ENCODE measurements around the gene GPR160.
"Not testable (repeated sequence)": the region's sequence is repeated elsewhere in the genome, so short reads cannot be mapped to it uniquely, and the experiment has no call there.

The GPR160 gene

DNA sequence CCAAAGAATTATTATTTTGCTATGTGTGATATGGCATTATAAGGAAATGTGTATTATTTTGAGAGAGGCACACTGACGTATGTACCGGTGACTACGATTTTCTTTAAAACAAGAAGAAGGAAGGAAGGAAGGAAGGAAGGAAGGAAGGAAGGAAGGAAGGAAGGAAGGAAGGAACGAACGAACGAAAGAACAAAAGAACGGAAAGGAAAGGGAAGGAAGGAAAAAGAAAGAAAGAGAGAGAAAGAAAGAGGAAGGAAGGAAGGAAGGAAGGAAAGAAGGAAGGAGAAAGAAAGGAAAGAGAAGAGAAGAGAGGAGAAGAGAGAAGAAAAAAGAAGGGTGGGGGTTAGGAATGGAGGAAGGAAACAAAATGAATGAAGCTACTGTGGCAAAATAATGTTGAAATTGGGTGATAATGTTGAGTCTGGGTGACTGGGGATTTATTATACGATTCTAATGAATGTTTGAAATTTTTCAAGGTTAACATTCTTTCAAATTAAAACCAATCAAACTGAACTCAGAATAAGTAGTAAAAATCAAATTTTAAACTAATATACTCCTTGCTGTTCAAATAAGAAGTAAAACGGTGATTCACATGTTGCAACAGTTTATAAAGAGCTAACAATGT lies 73.5 kb downstream of the GPR160 start:
- DNase-seq (ENCODE audit: low spot score) = no peak

DNA sequence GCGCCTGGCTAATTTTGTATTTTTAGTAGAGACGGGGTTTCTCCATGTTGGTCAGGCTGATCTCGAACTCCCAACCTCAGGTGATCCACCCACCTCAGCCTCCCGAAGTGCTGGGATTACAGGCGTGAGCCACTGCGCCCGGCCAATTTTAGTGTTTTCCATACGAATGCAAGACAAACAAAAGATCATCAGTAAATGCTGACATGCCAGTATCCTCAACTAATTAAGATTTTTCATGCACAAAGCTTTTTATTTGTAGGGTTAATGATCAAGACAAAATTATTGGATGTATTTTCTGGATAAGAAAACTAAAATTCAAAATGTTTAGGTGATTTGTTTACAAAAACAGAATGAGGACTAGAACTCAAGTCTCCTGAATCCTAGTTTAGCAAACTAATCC lies 76.4 kb downstream of the GPR160 start:
- DNase-seq (ENCODE audit: low spot score) = not testable (repeated sequence)

DNA sequence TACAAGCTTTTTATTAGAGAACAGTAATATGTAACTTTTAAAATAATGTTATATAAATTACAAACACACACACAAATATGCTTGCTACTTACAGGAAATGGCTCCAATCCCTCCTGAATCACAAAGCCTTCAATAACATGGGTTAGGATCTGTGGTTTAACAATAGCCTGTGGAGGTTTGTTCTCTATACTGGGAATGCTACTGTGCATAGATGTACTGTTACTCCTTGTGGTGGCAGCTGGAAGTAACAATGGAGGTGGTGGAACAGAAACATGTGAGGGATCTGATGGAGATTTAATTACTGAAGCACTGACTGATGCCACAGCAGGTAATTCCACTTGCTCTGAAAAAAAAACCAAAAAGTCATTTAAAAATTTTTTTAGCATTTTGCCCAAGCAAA lies 79.3 kb downstream of the GPR160 start:
- DNase-seq (ENCODE audit: low spot score) = peak; percentile 44

DNA sequence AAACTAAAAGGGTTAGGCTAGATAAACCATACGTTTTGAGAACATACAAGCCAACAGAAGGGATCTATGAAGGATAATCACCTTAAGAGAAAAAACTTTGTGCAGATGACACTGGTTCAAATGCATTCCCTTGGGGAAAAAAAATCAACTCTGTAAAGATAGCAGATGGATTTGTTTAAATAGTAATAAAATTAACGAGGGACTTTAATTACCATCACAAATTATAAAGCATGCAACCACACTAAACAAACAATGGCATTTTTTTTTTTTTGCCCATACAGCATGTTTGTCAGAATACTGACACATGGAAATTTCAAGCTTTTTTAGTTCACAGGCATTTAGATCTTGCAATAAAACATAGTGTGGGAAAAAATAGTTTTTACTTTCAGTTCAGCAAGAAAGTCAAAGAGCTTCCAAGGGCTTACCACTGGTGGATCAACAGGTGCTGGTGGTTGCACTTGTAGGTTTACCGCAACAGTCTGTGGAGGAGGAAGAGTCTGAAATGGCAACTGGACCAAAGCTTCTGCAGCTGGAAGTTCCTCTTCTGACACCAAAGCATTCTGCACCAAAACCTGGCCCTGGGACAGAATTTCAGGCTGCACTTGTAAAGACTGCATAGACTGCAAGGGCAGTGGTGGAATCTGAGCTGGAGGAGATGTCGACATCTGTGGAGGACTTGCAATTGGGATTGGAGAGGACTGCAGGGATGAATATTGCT lies 90.6 kb downstream of the GPR160 start:
- DNase-seq (ENCODE audit: low spot score) = peak; percentile 98

DNA sequence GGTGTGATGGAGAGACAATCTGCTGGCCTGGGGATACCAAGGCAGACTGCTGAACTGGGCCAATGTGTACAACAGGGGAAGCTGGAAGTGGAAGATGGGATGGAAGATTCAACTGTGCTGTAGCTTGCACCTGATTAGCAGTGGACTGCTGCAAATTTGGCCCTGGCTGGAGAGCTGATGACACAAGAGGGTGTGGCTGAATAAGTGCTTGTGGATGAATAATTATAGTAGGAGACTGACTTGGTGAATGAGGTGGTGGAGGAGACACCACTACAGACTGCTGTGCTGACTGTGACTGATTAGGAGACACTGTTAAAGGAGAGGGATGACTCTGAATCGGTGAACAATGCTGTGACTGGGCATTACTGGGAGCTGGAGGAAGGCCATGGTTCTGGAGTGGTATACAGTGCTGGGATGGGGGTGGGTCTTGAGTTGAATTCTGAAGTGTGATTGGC lies 91.2 kb downstream of the GPR160 start:
- DNase-seq (ENCODE audit: low spot score) = peak; percentile 76

DNA sequence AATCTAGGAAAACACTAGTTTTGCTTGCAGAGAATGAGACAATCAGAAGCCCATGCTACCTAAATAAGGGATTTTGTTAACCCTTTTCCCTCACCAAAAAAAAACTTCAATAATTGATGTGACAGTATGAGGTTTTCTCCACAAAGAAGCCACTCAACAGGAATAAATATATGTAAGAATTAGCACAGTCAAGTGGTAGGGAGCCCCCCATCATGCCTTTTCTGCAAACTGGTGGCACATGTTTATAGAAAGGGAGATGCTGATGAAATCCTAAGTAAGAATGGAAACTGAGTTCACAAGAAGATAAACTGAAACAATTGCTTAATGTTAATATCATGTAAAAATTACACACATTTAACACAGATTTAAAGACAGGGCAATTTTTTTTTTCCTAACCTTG lies 92.7 kb downstream of the GPR160 start:
- peak; percentile 31 for DNase-seq (ENCODE audit: low spot score)

DNA sequence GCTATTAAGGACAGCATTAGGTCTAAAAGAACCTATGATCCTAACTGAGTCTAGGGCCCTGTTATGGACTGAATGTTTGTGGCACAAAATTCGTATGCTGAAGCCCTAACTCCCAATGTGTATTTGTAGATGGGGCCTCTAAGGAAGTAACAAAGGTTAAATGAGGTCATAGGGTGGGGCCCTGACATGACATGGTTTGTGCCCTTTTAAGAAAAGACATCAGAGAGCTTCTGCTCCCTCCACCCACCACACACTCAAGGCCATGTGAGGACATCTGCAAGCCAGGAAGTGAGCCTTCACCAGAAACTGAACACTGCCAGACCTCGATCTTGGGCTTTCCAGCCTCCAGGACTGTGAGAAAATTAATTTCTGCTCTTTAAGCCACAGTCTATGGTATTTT lies 94.5 kb downstream of the GPR160 start:
- DNase-seq (ENCODE audit: low spot score) = peak; percentile 77
